COLO668 (cell line): Measurements from ENCODE around the gene LRIG1.
A peak's percentile ranks its signal among the peaks of the same experiment; 100 is the strongest.
"Not testable (repeated sequence)": the region's sequence is repeated elsewhere in the genome, so short reads cannot be mapped to it uniquely, and the experiment has no call there.

Source experiments
- DNase-seq: peaks from one replicate; lab custom pipeline; 2025; ENCODE audit not compliant: unreplicated experiment; lab: John Stamatoyannopoulos, UW

Gene LRIG1

DNA sequence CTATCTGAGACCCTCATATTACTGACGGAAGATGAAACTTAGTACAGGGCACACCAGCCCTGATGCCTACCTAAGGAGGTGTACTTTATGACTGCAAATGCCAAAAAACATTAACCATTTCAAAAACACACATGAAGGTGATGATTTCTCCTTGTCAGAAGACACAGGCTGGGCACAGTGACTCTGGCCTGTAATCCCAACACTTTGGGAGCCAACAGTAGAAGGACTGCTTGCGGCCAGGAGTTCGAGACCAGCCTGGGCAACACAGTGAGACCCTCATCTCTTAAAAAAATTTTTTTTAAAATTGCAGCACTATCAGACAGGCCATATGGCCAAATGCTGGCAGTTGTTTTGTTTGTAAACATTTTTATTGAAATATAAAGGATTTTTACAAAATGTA is 73.5 kb downstream of the LRIG1 start:
- DNase-seq, result no peak

DNA sequence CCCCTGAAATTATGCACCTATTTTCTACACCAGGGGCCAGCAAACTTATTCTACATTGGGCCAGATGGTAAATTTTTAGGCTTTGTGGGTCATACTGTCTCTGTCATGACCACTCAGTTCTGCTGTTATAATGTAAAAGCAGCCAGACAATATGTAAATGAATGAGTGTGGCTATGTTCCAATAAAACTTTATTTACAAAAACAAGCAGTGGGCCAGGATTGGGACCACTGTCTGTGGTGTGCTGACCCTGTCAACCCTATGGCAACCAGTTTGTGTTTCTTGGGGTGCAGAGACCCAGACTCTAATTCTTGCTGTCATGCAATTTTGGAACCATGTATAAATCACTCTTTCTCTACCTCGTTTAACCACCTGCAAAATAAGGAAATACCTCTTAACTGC is 74.7 kb downstream of the LRIG1 start:
- no peak for DNase-seq

DNA sequence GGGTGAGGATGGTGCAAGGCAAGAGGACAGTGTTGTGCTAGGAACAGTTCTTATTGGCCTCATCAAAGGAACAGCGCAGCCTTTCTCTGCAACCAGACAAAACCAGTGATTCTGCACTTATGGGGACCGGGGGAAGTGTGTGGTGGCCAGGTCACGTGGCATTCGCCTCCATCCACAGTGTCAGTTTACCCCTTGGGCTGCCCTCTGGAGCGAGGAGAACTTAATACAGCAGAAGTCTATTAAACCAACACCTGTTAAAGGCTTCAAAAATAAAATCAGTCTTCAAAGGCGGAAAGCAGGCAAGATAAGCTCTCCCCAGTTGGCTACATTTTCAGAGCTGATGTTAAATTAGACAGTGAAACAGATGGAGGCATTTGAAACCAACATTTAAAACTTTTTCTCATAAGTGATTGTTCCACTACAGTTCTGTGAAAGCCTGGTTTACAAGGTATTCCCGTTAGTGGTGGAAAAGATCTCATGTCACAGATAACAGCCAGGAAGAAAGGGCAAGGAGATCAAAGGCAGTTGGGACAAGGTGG is 75.2 kb downstream of the LRIG1 start:
- DNase-seq, result no peak

DNA sequence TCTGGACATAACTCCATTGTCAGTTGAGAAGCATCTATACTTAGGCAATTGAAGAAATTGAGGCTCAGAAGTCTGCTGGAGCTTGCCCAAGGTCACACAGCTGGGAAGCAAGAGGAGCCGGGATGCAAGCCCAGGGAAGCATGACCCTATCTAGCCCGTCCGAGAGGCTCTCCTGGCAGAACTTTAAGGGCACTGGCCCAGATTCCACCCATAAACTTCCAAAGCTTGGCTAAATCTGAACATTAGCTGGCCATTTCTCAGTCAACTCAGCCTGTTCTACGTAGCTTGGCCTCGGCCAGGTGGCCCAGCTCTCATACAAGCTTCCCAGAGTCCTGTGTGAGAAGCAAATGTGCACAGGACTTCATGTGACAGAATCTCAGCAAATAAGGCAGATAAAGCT is 75.8 kb downstream of the LRIG1 start:
- DNase-seq, result no peak

DNA sequence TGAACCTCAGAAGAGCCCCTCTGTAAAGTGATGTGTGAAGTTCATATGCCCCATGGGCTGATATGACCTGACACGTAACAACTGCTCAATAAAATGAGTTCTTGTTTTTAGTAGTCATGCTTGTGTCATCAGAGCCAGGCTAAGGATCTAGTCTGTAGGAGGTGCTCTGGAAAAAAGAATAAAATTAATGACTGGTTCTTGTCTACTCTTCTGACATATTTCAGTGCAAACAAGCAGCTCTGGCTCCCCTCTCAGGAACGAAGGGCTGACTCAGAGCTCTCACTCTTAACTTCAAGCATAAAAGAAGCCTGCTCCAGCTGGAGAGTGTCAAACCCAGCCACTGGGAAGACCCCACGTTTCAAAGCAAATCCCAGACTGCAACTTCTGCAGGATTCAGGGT is 77.0 kb downstream of the LRIG1 start:
- DNase-seq, result no peak

DNA sequence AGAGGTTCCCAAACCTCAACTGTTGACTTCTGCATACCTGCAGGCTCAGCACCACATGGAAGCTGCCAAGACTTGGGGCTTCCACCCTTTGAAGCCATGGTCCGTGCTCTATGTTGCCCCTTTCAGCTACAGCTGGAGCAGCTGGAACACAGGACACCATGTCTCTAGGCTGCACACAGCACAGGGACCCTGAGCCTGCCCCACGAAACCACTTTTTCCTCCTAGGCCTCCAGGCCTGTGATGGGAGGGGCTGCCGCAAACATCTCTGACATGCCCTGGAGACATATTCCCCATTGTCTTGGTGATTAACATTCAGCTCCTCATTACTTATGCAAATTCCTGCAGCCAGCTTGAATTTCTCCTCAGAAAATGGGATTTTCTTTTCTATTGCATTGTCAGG is 78.9 kb downstream of the LRIG1 start:
- not testable (repeated sequence) for DNase-seq

DNA sequence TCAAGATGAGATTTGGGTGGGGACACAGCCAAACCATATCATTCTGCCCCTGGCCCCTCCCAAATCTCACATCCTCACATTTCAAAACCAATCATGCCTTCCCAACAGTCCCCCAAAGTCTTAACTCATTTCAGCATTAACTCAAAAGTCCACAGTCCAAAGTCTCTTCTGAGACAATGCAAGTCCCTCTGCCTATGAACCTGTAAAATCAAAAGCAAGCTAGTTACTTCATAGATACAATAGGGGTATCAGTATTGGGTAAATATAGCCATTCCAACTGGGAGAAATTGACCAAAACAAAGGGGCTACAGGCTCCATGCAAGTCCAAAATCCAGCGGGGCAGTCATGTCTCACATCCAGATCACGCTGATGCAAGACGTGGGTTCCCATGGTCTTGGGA is 79.7 kb downstream of the LRIG1 start:
- DNase-seq, result not testable (repeated sequence)

DNA sequence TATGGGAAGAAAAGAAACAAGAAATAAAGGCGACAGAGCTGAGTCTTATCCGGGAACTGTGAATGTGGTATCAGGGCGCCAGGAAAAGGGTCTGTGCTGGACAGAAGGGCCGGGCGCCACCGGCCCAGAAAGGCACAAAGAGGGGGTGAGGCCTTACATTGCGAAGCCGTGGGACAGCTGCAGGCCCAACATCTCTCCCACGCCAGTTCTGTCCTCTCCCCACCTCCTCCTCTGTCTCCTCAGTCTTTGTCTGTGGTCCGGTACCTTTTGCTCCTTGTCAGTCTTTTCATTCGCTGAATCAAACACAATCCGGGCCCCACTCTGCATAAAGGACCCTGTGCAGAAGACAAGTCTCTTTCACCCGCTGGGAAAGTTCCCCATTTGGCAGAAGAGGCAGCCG is 81.8 kb downstream of the LRIG1 start:
- no peak for DNase-seq

DNA sequence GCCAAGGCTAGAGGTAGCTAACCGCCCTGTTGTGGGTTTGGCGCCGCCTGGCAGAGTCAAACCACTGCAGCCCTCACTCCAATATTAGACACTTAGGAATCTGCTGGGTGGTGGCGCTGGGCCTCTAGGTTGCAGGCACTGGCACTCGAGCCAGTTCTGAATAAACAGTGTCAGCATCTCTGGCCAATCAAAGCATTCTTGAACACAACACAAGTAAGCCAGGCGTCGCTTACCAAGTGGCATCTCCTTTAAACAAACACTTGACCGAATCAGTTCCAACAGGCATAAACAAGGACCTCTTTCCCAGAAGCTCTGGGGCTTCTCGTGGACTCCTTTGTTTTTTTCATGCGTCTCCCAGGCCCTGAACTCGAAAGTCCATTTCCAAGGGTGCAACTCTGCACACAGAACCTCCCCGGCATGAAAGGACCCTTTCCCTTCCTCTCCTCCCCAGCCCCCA is 82.3 kb downstream of the LRIG1 start:
- peak; percentile 7 for DNase-seq

DNA sequence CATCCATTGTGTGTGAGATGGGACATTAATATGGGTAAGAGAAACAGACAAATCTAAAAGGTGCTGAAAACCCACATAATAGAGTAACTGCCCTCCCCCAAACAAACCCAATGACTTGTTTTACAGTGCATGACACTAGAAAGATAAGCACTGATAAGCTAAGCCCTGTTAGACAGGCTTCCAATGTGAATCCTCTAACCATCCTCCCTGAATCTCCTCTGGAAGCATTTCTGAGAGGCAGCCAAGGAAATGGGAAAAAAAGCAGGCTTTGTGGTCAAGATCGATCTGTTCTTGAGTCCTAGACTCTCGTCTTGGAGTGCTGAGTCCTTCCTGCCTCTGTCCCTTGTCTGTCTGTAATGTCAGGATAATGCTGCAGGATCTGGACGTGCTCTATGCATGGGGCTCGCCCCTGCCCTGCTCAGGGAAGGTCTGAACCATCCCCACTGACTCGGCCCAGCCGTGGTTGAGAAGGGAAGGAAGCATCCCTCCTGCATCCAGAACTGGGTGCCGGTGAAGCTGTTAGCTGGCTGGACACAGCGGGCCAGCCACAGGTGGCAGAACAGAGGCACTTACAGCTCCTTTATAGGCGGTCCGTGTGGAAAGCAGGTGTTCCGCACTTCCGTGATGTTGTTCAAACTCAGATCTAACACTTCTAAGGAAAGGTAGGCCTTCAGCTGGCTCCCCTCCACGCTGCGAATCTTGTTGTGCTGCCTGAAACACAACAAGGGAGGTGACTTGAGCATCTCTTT is 84.1 kb downstream of the LRIG1 start:
- no peak for DNase-seq

DNA sequence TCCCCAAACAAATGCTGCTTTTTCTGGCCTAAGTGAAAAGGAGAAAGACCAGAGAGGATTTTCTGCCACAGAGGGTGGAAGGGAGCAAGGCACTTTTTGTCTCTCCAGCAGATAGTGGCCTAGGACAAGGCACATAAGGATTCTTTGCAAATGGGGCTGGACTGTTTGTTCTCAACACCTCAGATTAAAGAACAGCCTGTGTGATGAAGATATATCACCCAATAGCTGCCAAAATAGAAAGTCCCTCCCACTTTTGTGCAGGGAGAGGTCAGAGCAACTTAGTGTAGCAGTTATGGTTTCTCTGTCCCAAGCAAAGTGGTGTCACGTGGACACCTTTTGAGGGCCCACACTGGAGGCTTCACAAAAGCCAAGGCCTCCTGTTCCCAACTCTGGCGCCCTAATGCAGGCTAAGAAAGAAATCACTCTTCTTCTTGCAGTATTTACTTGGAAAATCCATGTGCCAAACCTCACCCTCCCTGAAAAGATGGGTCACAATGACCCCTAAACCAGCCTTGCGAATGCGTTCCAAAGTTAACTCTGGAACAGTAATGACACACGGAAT is 84.9 kb downstream of the LRIG1 start:
- no peak for DNase-seq

DNA sequence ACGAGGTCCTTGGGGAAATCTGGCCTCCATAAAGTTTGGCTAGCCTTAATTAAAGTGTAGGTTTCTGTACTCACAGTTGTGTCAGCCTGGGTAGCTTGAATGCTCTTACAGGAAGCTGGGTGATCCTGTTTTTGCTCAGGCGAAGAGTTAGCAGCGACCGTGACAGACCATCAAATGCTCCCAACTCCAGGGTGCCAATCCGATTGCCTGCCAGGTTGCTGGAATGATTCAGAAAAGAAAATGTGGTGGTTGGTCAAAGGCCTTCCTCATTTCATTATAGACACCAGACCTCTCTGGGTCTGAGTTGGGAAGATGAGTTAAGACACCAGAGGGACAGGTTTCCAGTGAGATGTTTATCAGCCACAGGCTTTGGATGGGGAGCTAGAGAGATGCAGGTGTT is 86.0 kb downstream of the LRIG1 start:
- DNase-seq, result no peak

DNA sequence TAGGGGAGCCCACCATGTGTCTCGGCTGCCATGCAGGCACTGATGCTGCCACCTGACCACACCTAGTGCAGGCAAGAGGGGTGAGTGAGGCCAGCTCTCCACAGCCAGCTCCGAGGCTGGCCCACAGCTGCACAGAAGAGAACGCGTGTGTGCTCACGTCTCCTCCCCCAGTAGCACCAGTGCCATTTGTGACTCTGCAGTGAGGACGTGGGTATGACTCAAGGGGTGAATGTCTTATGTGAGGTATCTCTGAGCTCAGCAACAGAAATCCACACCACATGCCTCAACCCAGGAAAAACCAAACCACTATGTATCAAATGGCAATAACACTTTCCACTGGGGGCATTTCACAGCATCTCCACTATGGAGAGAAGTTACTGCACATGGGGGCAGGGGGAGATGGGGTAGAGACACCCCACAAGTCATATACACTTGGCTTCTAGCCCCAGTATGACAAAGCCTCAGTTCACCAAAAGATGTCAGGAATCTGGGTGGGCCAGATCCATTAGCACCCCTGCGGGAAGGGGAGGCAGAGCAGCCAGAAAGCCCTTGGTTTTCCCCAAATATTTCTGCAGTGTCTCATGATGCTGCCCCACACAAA is 87.6 kb downstream of the LRIG1 start:
- DNase-seq, result no peak

DNA sequence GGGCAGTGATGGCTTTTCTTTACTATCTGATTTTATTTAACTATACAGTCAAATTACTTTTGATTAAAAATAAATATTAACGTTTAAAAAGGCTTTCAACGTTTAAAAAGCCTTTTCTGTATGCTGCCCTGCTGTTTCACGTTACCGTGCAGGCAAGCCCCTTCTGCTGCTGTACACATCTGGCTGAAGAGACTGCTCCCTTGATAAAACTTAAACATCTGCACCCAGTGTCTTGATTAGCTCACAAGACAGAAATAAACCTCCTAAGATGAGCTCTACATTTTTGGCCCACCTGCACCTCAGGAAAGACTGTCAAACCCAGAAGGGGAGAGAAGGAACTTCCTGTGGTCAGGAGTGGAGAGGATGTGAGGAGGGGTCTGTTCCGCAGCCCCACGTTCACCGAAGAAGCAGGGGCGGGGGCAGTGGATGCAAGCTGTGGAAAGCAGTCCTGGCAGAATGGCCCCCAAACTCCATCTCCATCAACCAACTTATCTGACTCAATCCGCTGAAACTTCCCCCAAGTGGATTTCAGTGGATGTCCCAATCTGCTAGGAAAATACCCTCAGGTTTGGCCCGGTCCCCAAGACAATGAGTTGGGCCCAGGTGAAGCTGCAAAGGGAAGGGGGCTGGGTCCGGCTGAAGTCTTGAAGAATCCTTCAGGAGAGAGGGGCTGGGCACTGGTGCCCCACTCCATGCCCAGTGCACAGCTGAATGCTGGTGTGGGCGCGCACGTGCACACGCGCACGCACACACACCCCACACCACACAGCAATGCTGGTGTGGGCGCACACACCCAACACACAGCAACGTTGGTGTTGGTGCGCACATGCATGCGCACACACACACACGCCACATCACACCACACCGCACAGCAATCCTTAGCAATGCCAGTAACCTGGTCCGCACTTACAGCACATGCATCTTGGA is 88.6 kb downstream of the LRIG1 start:
- DNase-seq, result no peak

DNA sequence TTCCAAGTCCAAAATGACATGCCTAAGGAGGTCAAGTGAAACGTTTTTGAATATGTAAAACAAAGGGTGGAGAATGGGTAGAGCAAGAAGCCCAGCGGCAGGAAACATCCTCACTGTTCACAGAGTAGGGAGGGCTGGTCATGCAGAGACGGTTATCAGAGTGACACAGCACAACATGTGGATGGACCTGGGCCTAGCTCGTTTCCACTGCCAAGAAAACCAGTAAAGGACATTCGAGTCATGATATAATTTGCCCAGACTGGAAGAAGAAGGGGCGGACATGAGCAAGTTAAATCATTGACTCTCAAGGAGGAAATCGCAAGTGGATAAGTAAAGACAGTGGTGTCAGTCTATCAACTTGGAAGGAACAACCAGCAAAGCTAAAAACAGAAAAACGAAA is 89.3 kb downstream of the LRIG1 start:
- no peak for DNase-seq

DNA sequence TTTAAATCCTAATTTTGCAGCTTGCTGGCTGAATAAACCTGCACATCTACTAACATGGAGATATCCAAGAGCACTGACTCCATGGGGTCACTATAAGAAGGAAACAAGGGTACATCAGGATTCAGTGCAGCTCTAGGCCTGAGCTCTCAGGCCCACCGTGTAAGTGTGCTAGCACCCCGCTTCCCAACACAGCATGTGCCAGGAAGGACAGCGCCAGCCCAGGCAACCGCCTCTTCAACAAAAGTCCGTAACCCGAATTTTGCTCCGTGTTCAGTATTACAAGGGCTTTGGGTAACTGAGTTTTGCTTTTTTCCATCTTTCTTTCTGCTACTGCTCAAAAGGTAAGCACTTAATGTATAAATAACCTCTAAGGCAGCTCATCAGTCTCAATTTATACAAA is 89.8 kb downstream of the LRIG1 start:
- DNase-seq, result no peak

DNA sequence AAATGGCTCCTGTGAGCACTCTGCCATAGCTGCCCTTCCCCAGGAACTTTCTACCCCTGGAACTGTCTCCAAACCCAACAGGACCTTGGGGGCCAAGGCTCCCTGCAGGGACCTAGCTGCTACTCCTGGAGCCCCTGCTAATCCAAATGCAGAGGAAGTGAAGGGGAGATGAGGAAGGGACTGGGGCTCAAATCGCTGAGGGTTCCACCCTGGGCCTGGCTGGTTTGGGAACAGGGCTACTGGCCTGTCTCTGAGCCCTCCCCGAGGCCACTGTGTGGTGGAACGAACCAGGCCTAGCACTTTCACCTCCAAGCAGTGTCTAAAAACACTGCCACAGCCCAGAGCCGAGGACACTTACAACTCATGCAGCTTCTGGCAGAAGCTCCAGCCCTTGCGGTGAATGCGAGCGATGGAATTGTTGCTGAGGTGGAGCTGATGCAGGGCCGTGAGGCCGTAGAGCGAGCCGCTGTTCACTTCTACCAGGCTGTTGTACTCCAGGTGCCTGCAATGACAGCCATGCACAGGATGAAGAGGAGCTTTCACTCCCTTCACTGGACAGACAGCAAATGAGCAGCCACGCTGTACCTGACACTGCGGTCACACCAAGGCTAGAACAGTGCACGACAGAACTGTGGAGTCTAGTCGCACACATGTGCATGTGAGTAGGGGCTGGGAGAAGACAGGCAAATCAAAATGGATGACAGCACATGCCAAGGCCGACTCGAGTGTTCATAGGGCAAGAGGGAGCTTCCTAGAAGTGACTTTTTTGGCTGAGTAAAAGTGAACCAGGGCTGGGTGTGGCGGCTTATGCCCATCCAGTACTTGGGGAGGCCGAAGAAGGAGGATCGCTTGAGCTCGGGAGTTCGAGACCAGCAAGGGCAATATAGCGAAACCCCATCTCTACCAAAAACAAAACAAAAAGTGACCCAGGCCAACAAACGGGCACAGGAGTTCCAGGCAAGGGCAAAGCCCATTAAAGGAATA is 90.8 kb downstream of the LRIG1 start:
- no peak for DNase-seq

DNA sequence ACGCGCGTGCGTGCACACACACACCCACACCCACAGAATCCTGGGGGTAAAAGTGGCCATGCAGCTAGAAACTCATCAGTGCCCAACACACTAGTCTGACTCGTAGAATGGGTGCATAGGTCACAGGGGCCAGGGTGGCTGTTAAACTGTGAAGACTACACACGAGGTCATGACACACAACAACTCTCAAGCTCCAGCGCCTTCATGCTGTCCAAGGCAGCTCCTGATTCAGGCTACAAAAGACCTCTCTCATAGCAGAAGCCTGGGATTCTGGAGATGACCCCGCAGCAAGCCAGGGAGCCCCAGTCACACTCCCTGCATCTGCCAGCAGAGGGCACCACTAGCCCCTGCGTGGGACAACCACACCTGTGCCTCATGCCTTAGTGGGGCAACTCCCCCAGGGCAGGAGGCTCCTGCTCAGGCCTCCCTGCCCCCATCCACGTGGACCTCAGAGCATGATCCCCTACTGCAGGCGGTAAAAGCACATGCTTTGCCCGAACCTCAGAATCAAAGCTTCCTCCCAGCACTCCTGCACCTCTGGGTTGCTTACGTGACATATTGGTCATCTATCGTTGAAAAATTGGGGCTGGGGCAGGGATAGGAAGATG is 93.1 kb downstream of the LRIG1 start:
- peak; percentile 66 for DNase-seq

DNA sequence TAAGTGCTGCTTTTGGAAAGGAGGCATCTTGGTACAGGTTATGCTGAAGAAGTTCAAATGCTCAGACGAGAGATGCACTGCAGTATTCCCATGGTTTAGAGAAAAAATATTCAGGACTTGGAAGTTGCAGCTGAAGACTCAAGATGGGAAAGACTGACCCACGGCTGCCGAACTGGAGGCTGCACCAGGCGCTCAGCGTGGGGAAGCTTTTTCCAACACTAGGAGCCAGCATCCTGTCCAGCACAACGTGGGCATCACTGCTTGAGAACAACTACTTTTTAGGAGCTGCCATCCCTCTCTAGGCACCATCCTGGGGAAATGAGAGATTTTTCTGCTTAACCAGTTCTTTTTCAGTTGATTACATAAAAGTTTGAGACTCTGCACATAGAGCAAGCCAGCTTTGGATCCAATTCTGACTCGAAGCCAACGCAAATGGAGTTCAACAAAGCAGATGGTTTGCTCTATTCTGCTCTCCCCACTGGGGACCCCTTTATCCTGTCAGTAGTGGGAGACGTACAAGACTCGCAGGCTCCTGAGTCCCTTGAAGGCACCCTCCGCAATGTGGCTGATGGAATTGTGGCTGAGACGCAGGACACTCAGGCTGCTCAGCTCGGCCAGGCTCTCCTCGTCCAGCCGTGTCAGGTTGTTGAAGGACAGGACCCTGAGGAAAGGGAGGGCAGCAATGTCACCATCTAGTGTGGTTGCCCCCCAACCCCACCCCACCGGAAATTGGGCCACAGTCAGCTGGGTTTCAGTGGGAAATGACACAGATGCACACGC is 93.8 kb downstream of the LRIG1 start:
- no peak for DNase-seq
